Activated CD8-positive, alpha-beta memory T cell treated with anti-CD3 and anti-CD28 coated beads, Interleukin-2, amount 10 ng/mL, durations not matched to agents 7 days and 5 days (primary cell): ENCODE measurements around the gene RMND5A. TPM values are rescaled to one million over a fixed set of nuclear protein-coding genes. Genes with fewer than 3 reads are reported as not detected.

Experiments used
- ATAC-seq: fragments of 150-1000 bp; cut with Tn5 transposase; one replicate; pipeline ENCODE4 v1.10.0; 2021; ENCODE audit warnings: moderate library complexity
- CTCF ChIA-PET: fragments of 350-600 bp; sonication (Branson Sonifier 250); formaldehyde crosslinking; loops from one replicate; lab custom pipeline; 2021; ENCODE audit warnings: antibody characterized with exemption; lab: Charles Lee
- DNase-seq: peaks from one replicate; pipeline ENCODE4 v3.0.0-alpha.2; 2020
- H3K27ac Mint-ChIP-seq: one replicate; pipeline ENCODE4 v1.8.0; 2021; ENCODE audit warnings: mild to moderate bottlenecking, mixed read lengths
- H3K27me3 Mint-ChIP-seq: one replicate; pipeline ENCODE4 v1.8.0; 2021; ENCODE audit warnings: mixed read lengths
- H3K36me3 Mint-ChIP-seq: one replicate; pipeline ENCODE4 v1.8.0; 2021; ENCODE audit warnings: mild to moderate bottlenecking, mixed read lengths
- H3K4me1 Mint-ChIP-seq: one replicate; pipeline ENCODE4 v1.8.0; 2021; ENCODE audit warnings: mixed read lengths
- H3K4me3 Mint-ChIP-seq: one replicate; pipeline ENCODE4 v1.8.0; 2021; ENCODE audit warnings: mild to moderate bottlenecking, moderate library complexity, mixed read lengths
- H3K9me3 Mint-ChIP-seq: one replicate; pipeline ENCODE4 v1.8.0; 2022; ENCODE audit warnings: low read depth, mixed read lengths
- total RNA-seq, 2 experiments: library from RNA; stranded (reverse); gene quantifications; one replicate each; pipeline ENCODE4 v1.2.3, GENCODE V29; 2021

RMND5A gene
- total RNA-seq, 2 experiments from 2014 or later = 37.0 to 43.2 TPM

DNA sequence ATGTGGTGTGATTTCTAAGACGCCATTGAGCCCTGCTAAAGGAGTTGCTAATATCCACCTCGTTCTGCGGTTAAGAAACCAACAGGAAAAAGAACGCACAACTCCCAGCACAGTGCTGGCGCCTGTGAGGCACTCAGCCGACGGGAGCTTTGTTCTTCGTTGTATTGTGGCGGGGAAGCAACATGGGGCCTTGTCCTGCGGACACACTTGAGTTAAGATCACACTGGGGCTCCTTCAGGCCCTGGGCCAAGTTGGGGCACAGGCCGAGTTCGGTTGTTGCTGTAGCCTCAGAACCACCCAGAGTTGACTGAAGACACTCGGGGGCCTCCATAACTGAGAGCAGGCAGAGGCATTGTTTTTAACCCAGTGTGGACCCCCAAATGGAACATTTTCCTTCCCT lies 101.2 kb downstream of the RMND5A start:
- Mint-ChIP-seq H3K9me3 (no peaks in the 10 kb centered on the region), H3K27me3 (no peaks in the 10 kb centered on the region), H3K4me1 (peaks cover 81% of the 10 kb centered on the region), H3K4me3 (peak overlapping the region; percentile 83), H3K27ac (peak overlapping the region; percentile 98), H3K36me3 (peaks cover 42% of the 10 kb centered on the region)
- DNase-seq = peak; percentile 72
- CTCF ChIA-PET = interaction anchor here (0.7 to 8.0 kb wide), 4 partner anchors 8 to 35 kb away, joined by 4 to 72 read pairs (median 14); partner anchors contain the start of gene CD8A
- ATAC-seq = peak; percentile 12

DNA sequence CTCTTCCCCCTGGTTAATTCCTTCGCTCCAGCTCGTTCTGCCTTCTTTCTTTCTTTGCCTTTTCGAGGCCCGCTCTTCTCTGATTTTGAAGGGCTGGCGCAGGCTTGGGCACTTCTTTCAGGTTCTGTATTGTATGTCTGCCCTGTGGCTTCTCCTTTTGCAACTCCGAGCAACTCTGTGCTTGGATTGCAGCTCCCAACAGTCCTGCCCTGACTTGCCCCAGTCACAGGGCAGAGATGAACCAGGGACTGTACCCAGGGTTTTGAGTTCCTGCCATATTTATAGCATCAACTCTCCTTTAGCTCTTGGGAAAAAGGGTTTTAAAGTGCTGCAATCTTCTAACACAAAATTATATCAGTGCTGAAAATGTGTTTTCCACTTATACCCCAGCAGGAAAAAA lies 101.8 kb downstream of the RMND5A start:
- peak overlapping the region; percentile 98 for H3K27ac Mint-ChIP-seq
- no peaks in the 10 kb centered on the region for H3K27me3 Mint-ChIP-seq
- ATAC-seq (no peak), DNase-seq (no peak)
- H3K36me3 Mint-ChIP-seq = peaks cover 39% of the 10 kb centered on the region
- CTCF ChIA-PET = interaction anchor here (1.2 to 8.0 kb wide), 4 partner anchors 9 to 31 kb away, joined by 3 to 72 read pairs (median 14); partner anchors contain the start of gene CD8A
- peaks cover 80% of the 10 kb centered on the region for H3K4me1 Mint-ChIP-seq
- no peaks in the 10 kb centered on the region for H3K9me3 Mint-ChIP-seq
- peak overlapping the region; percentile 83 for H3K4me3 Mint-ChIP-seq

DNA sequence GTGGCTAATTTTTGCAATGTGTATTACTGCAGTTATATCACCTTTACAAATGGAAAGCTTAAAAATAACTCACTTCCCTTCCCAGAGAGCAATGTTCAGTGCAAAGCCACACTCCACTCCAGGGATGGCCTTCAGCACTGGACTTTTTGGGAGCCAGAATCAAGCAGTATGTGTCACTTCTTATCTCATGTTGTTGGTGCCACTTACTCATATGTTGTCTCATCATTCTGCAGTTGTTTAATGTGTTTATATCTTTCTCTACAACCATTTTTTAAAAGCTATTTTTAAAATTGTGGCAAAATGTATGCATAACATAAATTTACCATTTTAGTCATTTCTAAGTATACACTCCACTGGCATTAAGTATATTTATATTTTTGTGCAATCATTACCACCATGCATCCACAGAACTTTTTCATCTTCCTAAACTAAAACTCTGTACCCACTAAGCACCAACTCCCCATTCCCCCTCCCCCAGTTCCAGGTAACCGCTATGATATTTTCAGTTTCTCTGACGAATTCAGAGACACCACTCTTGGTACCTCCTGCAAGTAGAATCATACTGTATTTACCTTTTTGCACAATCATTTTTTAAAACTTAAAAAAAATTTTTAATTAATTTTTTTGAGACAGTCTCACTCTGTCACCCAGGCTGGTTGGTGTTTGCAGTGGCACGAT lies 102.7 kb downstream of the RMND5A start:
- CTCF ChIA-PET = interaction anchor here (1.2 to 8.0 kb wide), 3 partner anchors 10 to 23 kb away, joined by 3 to 72 read pairs (median 23); no protein-coding TSS in a partner anchor
- no peak for ATAC-seq
- Mint-ChIP-seq H3K27me3 (no peaks in the 10 kb centered on the region), H3K4me1 (peaks cover 83% of the 10 kb centered on the region), H3K4me3 (peak overlapping the region; percentile 81), H3K27ac (peak overlapping the region; percentile 97), H3K36me3 (peaks cover 35% of the 10 kb centered on the region), H3K9me3 (no peaks in the 10 kb centered on the region)
- DNase-seq = no peak

DNA sequence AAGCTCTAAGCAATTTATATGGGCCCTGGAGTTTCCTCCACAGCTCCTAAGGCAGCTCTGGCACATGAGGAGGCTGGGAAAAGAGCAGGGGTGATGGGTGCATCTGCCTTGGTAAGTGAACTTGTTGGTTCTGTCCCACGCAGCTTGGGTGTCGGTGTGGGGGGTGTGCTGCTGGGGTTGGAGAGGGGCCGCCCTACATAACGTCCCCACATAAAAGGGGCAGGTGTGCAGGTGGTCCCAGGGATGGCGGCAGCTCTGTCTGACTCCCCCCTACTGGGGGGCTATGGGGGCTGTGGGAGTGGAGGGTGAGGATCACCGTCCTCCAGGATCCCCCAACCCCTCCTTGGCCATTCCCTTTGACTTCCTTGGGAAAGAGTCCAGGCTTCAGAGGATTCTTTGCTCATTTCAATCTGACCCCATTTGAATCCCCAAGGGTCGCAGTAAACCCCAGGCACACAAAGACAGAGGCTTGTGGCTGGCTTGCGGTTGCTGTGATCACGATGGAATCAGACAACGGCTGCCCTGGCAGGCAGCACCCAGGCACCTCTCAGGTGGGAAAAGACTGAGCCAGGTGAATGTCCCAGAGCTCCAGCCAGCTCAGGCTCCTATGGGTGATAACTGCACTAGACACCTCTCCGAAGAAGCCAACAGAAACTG lies 105.1 kb downstream of the RMND5A start:
- no peaks in the 10 kb centered on the region for H3K9me3 Mint-ChIP-seq
- peak overlapping the region; percentile 97 for H3K27ac Mint-ChIP-seq
- DNase-seq (peak; percentile 79), ATAC-seq (peak; percentile 6)
- no peaks in the 10 kb centered on the region for H3K27me3 Mint-ChIP-seq
- peaks cover 83% of the 10 kb centered on the region for H3K4me1 Mint-ChIP-seq
- peaks cover 21% of the 10 kb centered on the region for H3K36me3 Mint-ChIP-seq
- peak overlapping the region; percentile 81 for H3K4me3 Mint-ChIP-seq
- CTCF ChIA-PET = interaction anchor here (1.0 to 8.0 kb wide), 7 partner anchors 9 to 61 kb away, joined by 3 to 72 read pairs (median 7); no protein-coding TSS in a partner anchor

DNA sequence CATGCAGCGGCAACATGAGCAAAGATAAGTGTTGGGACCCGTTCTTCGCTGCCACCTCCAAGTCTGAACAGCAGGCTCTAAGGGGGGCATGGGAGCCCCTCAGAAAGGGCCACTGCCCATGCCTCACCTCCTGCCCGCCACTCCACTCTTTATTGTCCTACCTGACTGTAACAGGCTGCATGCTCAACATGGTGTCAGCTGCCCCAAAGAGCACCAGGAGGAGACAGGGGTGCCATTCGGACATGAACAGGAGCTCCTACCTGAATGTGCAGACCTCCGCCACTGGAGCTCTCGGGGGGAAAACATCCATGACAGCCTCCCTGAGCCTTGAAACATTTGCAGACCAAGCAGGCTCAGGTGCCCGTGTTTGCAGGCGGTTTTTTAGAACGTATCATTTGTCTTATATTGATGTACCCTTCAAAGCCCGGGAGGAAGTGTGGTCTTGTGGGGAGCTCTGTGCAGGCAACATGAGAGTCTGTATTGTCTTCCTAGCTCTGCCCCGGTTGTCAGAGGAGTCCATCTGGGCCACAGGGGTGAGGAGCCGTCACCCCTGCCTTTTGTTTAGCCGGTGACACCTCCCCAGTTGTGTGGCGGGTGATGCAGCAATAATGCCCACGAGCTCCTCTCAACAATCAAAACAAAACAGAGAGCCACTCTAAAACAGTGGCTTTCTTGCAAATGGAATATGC lies 105.7 kb downstream of the RMND5A start:
- H3K27me3 Mint-ChIP-seq = no peaks in the 10 kb centered on the region
- peaks cover 77% of the 10 kb centered on the region for H3K4me1 Mint-ChIP-seq
- peak overlapping the region; percentile 81 for H3K4me3 Mint-ChIP-seq
- no peaks in the 10 kb centered on the region for H3K9me3 Mint-ChIP-seq
- DNase-seq (peak; percentile 95), ATAC-seq (peak; percentile 79)
- H3K36me3 Mint-ChIP-seq = peaks cover 20% of the 10 kb centered on the region
- CTCF ChIA-PET = interaction anchor here (1.0 to 8.0 kb wide), 6 partner anchors 9 to 61 kb away, joined by 3 to 72 read pairs (median 6); no protein-coding TSS in a partner anchor
- peak overlapping the region; percentile 97 for H3K27ac Mint-ChIP-seq

DNA sequence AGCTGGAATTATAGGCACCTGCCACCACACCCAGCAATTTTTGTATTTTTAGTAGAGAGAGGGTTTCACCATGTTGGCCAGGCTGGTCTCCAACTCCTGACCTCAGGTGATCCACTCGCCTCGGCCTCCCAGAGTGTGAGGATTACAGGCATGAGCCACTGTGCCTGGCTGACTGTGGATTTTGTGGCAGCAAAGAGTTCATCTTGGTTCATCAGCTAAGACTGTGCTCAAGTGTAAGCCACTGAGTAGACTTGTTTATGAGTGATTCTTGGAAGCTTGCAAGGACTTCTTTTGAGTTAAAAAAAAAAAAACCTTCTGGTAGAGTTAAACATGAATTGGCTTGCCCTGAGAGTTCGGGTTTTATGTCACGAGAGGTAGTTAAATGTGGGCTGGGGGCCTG lies 106.9 kb downstream of the RMND5A start:
- Mint-ChIP-seq H3K4me3 (peak overlapping the region; percentile 81), H3K27me3 (no peaks in the 10 kb centered on the region), H3K36me3 (peaks cover 15% of the 10 kb centered on the region), H3K9me3 (no peaks in the 10 kb centered on the region), H3K4me1 (peaks cover 82% of the 10 kb centered on the region), H3K27ac (peak overlapping the region; percentile 97)
- no peak for ATAC-seq
- DNase-seq = no peak
- CTCF ChIA-PET = interaction anchor here (1.3 to 8.0 kb wide), 4 partner anchors 11 to 62 kb away, joined by 3 to 72 read pairs (median 7); no protein-coding TSS in a partner anchor

Other genes with a start within 250 kb of the RMND5A start
- gene CHMP3, start 156.8 kb upstream of the RMND5A start, total RNA-seq = 10 to 100 TPM; 32.6 to 33.3 TPM
- 10 to 100 TPM; 12.9 to 13.1 TPM for gene RNF103, start 96.4 kb upstream of the RMND5A start, total RNA-seq
- gene CD8A, start 70.6 kb downstream of the RMND5A start, total RNA-seq = 100 to 1,000 TPM; 686 to 756 TPM
- 100 to 1,000 TPM; 296 to 396 TPM for gene CD8B, start 141.6 kb downstream of the RMND5A start, total RNA-seq
- 1 to 10 TPM; 4.7 to 7.9 TPM for gene RGPD1, start 221.8 kb downstream of the RMND5A start, total RNA-seq